CD14-positive monocyte (primary cell): ENCODE measurements around the gene PRAMEF7. TPM values are rescaled to one million over a fixed set of nuclear protein-coding genes. Genes with fewer than 3 reads are reported as not detected.
"Not testable (repeated sequence)": the region's sequence is repeated elsewhere in the genome, so short reads cannot be mapped to it uniquely, and the experiment has no call there.

Experiments used
- DNase-seq, 3 donors: peaks; one replicate each; pipeline ENCODE4 v3.0.0-alpha.2; 2011 to 2022
- H2AFZ ChIP-seq: 2 replicates; pipeline ENCODE4 v1.6.0; 2012; ENCODE audit warnings: mild to moderate bottlenecking, low read depth, low read length, inconsistent platforms; ENCODE audit not compliant: insufficient read depth, poor library complexity, severe bottlenecking
- H3K27ac ChIP-seq, 2 donors: 1 replicate in 1 of 2; 2 replicates in 1 of 2; pipeline ENCODE4 v1.5.1; 2012 to 2013; ENCODE audit warnings: low read length in 2 of 2, control low read depth in 1 of 2, inconsistent platforms in 1 of 2, low read depth in 1 of 2, mild to moderate bottlenecking in 1 of 2
- H3K27me3 ChIP-seq, 2 donors: one replicate each; pipeline versions ENCODE4 v1.6.0 to v1.6.1; 2011 to 2013; ENCODE audit warnings: low read length in 2 of 2; ENCODE audit not compliant: control insufficient read depth in 2 of 2, insufficient read depth in 2 of 2
- H3K36me3 ChIP-seq, 2 donors: replicated peaks in 1 of 2; 1 replicate in 1 of 2; 2 replicates in 1 of 2; pipeline versions ENCODE4 v1.5.1 to v1.6.1; 2012 to 2013; ENCODE audit warnings: low read length in 2 of 2, control low read depth in 1 of 2, inconsistent platforms in 1 of 2, mild to moderate bottlenecking in 1 of 2; ENCODE audit not compliant: insufficient read depth in 2 of 2, control insufficient read depth in 1 of 2
- H3K4me1 ChIP-seq, 2 donors: 1 replicate in 1 of 2; 2 replicates in 1 of 2; pipeline versions ENCODE4 v1.5.1 to v1.6.1; 2012 to 2013; ENCODE audit warnings: low read length in 2 of 2, control low read depth in 1 of 2, inconsistent platforms in 1 of 2, mild to moderate bottlenecking in 1 of 2, moderate library complexity in 1 of 2; ENCODE audit not compliant: insufficient read depth in 2 of 2, control insufficient read depth in 1 of 2
- H3K4me2 ChIP-seq: replicated peaks from 2 replicates; pipeline ENCODE3; 2012; ENCODE audit warnings: low read length, moderate library complexity, mild to moderate bottlenecking; ENCODE audit not compliant: poor library complexity, severe bottlenecking; ENCODE audit errors: extremely low read depth
- H3K4me3 ChIP-seq, 3 experiments: fragments of 200-600 bp in 1 of 3; sonication (generic) in 1 of 3; replicated peaks in 1 of 3; 1 replicate in 2 of 3; 2 replicates in 1 of 3; pipeline ENCODE4 v1.5.1; 2011 to 2013; ENCODE audit warnings: low read length in 3 of 3, mild to moderate bottlenecking in 3 of 3, control low read depth in 2 of 3, low read depth in 2 of 3, inconsistent platforms in 1 of 3, moderate library complexity in 1 of 3
- H3K79me2 ChIP-seq: 2 replicates; pipeline ENCODE4 v1.6.0; 2012; ENCODE audit warnings: mild to moderate bottlenecking, control low read depth, inconsistent platforms, low read length, moderate library complexity; ENCODE audit not compliant: insufficient read depth
- H3K9ac ChIP-seq: 2 replicates; pipeline ENCODE4 v1.6.0; 2017; ENCODE audit warnings: low read length, mild to moderate bottlenecking; ENCODE audit not compliant: insufficient read depth, poor library complexity, severe bottlenecking
- H3K9me3 ChIP-seq, 2 donors: replicated peaks in 1 of 2; 1 replicate in 1 of 2; 2 replicates in 1 of 2; pipeline versions ENCODE4 v1.5.1 to v1.6.1; 2012 to 2013; ENCODE audit warnings: low read length in 2 of 2, control low read depth in 1 of 2; ENCODE audit not compliant: control insufficient read depth in 1 of 2, insufficient read depth in 1 of 2
- H4K20me1 ChIP-seq: 2 replicates; pipeline ENCODE4 v1.6.0; 2012; ENCODE audit warnings: mild to moderate bottlenecking, low read length, control low read depth, moderate library complexity; ENCODE audit not compliant: insufficient read depth
- H3K27ac Mint-ChIP-seq, 7 donors: one replicate each; pipeline ENCODE4 v1.8.0; 2020; ENCODE audit warnings: mild to moderate bottlenecking in 7 of 7, mixed read lengths in 7 of 7, moderate library complexity in 6 of 7, inconsistent platforms in 2 of 7
- H3K27me3 Mint-ChIP-seq, 3 donors: one replicate each; pipeline ENCODE4 v1.8.0; 2021 to 2022; ENCODE audit warnings: low read depth in 3 of 3, mild to moderate bottlenecking in 3 of 3, mixed read lengths in 3 of 3, moderate library complexity in 3 of 3, inconsistent platforms in 1 of 3
- H3K36me3 Mint-ChIP-seq, 2 donors: one replicate each; pipeline ENCODE4 v1.8.0; 2020; ENCODE audit warnings: mixed read lengths in 2 of 2, inconsistent platforms in 1 of 2, mild to moderate bottlenecking in 1 of 2
- H3K4me1 Mint-ChIP-seq: one replicate; pipeline ENCODE4 v1.8.0; 2020; ENCODE audit warnings: mild to moderate bottlenecking, mixed read lengths
- H3K4me3 Mint-ChIP-seq, 2 donors: one replicate each; pipeline ENCODE4 v1.8.0; 2020; ENCODE audit warnings: mild to moderate bottlenecking in 2 of 2, mixed read lengths in 2 of 2, moderate library complexity in 1 of 2
- H3K9me3 Mint-ChIP-seq, 7 donors: one replicate each; pipeline ENCODE4 v1.8.0; 2020 to 2022; ENCODE audit warnings: mixed read lengths in 7 of 7, mild to moderate bottlenecking in 6 of 7, moderate library complexity in 6 of 7, inconsistent platforms in 2 of 7
- WGBS: methylation state at CpG from one replicate; pipeline ENCODE4 v1.1.5; 2013; ENCODE audit warnings: missing lambda C conversion rate; ENCODE audit not compliant: insufficient coverage; 5-methylcytosine and 5-hydroxymethylcytosine counted together
- intact Hi-C, 2 donors: fragments of 100-400 bp; cut with micrococcal nuclease; formaldehyde crosslinking; loops; one replicate each; pipeline versions ENCODE4 v1.15.0 to v1.15.1; 2023
- polyA plus RNA-seq, 3 donors: library from polyadenylated mRNA; depleted of rRNA in 1 of 3; unstranded in 2 of 3; stranded (reverse) in 1 of 3; fragments of 300-500 nt in 2 of 3; fragments of >200 nt in 1 of 3; fragmentation: Illumina TruSeq in 2 of 3; gene quantifications; 1 replicate in 2 of 3; 2 replicates in 1 of 3; pipeline ENCODE4 v1.2.3, GENCODE V29; 2012 to 2021
- small RNA-seq: library from RNA; depleted of rRNA; stranded (forward); fragments of <200 nt; gene quantifications from one replicate; pipeline ENCODE3, GENCODE V24; 2012; ENCODE audit warnings: low read depth; ENCODE audit not compliant: insufficient read length

PRAMEF7 gene
- polyA plus RNA-seq, 3 donors, result not detected

DNA sequence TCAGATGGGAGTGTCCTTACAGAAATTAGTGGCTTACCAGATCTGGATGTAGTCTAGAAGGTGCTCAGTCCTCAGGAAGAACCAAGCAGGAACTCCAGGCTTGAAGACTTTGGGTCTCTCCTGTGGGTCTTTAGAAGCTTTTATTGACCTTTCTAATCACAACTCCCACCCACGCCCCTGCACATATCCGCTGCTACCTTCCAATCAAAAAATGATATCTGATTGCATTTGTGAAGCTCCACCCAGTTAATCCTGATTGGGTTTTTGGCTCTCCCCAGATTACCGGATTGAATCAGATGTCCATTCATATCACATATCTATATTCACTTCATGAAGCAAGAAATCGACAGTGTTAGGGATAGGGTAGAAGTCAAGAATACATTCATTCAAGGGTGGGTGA, 31.1 kb downstream of the PRAMEF7 start, which contains the start of gene PRAMEF6:
PRAMEF6 (minus strand) TSS at position 101 of the 400 bp plus-strand sequence. CDS start 5,062 bp downstream, outside the sequence.
- H3K27me3 ChIP-seq, H3K9me3 ChIP-seq, H3K4me3 ChIP-seq, intact Hi-C loops, DNase-seq, H3K9me3 Mint-ChIP-seq, H3K4me2 ChIP-seq, H3K36me3 Mint-ChIP-seq, H3K27ac Mint-ChIP-seq, H3K79me2 ChIP-seq, H3K4me1 Mint-ChIP-seq, H3K4me3 Mint-ChIP-seq, H3K9ac ChIP-seq, H3K36me3 ChIP-seq, H3K27ac ChIP-seq, H4K20me1 ChIP-seq, H3K4me1 ChIP-seq, H2AFZ ChIP-seq, H3K27me3 Mint-ChIP-seq: not testable (repeated sequence)
- WGBS, result no CpG with 5 or more reads among the region's 4 CpGs

Small RNA genes lying within 50 kb of the gene (small RNA-seq; reads per million reads assigned to genes)
- not detected for gene RNU6-1072P

Other genes with a start within 250 kb of the PRAMEF7 start
- not detected for gene AADACL3, start 200.5 kb upstream of the PRAMEF7 start, polyA plus RNA-seq
- gene CFAP107, start 170.4 kb upstream of the PRAMEF7 start, polyA plus RNA-seq, result not detected
- not detected for gene PRAMEF12, start 142.9 kb upstream of the PRAMEF7 start, polyA plus RNA-seq
- not detected for gene PRAMEF1, start 125.2 kb upstream of the PRAMEF7 start, polyA plus RNA-seq
- not detected for gene PRAMEF11, start 85.2 kb upstream of the PRAMEF7 start, polyA plus RNA-seq
- gene HNRNPCL1, start 67.9 kb upstream of the PRAMEF7 start, polyA plus RNA-seq, result not detected
- gene PRAMEF2, start 59.5 kb upstream of the PRAMEF7 start, polyA plus RNA-seq, result not detected
- gene PRAMEF4, start 30.4 kb upstream of the PRAMEF7 start, polyA plus RNA-seq, result not detected
- not detected for gene PRAMEF10, start 18.3 kb upstream of the PRAMEF7 start, polyA plus RNA-seq
- not detected for gene PRAMEF6, start 31.0 kb downstream of the PRAMEF7 start, polyA plus RNA-seq
- not detected for gene PRAMEF27, start 140.0 kb downstream of the PRAMEF7 start, polyA plus RNA-seq
- gene HNRNPCL3, start 144.2 kb downstream of the PRAMEF7 start, polyA plus RNA-seq, result not detected
- gene PRAMEF25, start 154.2 kb downstream of the PRAMEF7 start, polyA plus RNA-seq, result not detected
- gene HNRNPCL2, start 200.2 kb downstream of the PRAMEF7 start, polyA plus RNA-seq, result not detected
- gene PRAMEF26, start 239.4 kb downstream of the PRAMEF7 start, polyA plus RNA-seq, result not detected
- gene HNRNPCL4, start 249.0 kb downstream of the PRAMEF7 start, polyA plus RNA-seq, result not detected